T-helper 1 cell treated with Interleukin-12 subunit alpha and Interleukin-12 subunit beta and Interleukin-4 antibody, amounts not matched to agents 30 μg/mL and 1 μg/mL, for 36 hours (primary cell): ENCODE data around the gene ORM1.
A peak's percentile ranks its signal among the peaks of the same experiment; 100 is the strongest.
"Not testable (repeated sequence)": the region's sequence is repeated elsewhere in the genome, so short reads cannot be mapped to it uniquely, and the experiment has no call there.

Source experiments
- H3K27ac Mint-ChIP-seq: one replicate; pipeline ENCODE4 v1.8.0; 2021; ENCODE audit warnings: mild to moderate bottlenecking, mixed read lengths
- H3K27me3 Mint-ChIP-seq: one replicate; pipeline ENCODE4 v1.8.0; 2021; ENCODE audit warnings: low read depth, mixed read lengths
- H3K36me3 Mint-ChIP-seq: one replicate; pipeline ENCODE4 v1.8.0; 2021; ENCODE audit warnings: low read depth, mixed read lengths
- H3K4me1 Mint-ChIP-seq: one replicate; pipeline ENCODE4 v1.8.0; 2021; ENCODE audit warnings: low read depth, mixed read lengths
- H3K4me3 Mint-ChIP-seq: one replicate; pipeline ENCODE4 v1.8.0; 2021; ENCODE audit warnings: mild to moderate bottlenecking, moderate library complexity, mixed read lengths
- H3K9me3 Mint-ChIP-seq: one replicate; pipeline ENCODE4 v1.8.0; 2021; ENCODE audit warnings: mixed read lengths

ORM1 gene

DNA sequence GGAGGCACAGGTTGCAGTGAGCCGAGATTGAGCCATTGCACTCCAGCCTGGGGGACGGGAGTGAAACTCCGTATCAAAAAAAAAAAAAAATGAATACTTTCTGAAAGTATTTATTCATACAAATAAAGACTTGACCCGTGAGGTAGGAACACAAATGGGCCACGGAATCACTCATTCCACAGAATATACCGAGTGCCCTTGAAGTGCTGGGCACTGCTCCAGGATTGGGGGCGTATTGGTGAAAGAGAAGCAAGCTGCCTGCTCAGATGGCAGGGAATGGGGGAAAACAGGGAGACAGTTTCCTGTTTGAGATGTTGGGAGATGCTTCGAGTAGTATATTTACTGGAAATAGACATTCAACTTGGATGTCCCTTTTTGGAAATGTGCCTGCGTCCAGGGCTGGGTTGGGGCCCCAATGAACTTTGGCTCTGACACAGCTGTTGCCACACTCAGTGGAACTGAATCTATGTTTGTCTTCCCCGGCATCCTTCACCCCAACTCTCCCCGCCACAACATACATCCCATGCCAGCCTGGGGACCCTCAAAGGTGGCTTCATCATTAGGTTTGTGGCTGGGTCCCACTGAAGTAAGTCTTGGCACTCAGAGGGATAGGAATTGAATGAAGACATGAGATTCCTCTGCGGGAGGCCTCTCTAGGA lies 609 bp upstream of the ORM1 start:
- not testable (repeated sequence) for H3K9me3 Mint-ChIP-seq, H3K27me3 Mint-ChIP-seq, H3K27ac Mint-ChIP-seq, H3K4me3 Mint-ChIP-seq, H3K4me1 Mint-ChIP-seq, H3K36me3 Mint-ChIP-seq

DNA sequence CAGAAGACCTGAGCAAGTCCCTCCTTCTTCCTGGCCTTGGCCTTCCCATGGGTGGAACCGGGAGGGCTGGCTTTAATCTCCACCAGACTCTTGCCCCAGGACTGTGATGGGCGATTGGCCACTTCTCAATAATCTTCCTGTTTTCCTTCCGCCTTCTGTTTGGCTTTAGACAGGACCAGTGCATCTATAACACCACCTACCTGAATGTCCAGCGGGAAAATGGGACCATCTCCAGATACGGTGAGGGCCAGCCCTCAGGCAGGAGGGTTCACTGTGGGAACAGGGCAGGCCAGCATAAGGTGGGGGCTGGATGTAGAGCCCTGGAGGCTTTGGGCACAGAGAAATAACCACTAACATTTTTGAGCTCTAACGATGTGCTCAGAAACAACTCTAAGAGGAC lies 951 bp downstream of the ORM1 start:
- not testable (repeated sequence) for H3K4me1 Mint-ChIP-seq, H3K36me3 Mint-ChIP-seq, H3K27ac Mint-ChIP-seq, H3K9me3 Mint-ChIP-seq, H3K4me3 Mint-ChIP-seq, H3K27me3 Mint-ChIP-seq

DNA sequence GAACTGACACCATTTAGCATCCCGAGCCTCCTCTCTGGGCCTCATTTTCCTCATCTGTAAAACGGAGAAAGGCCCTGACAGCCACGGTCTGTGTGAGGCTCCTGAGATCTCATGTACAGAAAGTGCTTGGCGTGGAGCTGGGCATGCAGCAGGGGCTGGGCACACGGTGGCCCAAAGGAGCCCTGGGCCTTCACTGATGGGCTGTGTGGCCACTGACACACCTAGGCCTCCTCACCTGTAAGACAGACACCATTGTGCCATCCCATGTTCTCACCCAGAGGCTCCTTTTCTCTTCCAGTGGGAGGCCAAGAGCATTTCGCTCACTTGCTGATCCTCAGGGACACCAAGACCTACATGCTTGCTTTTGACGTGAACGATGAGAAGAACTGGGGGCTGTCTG lies 1.6 kb downstream of the ORM1 start:
- H3K27me3 Mint-ChIP-seq = no peaks in the 10 kb centered on the region
- H3K36me3 Mint-ChIP-seq = no peaks in the 10 kb centered on the region
- H3K4me1 Mint-ChIP-seq = no peaks in the 10 kb centered on the region
- no peak overlapping the region for H3K4me3 Mint-ChIP-seq
- H3K9me3 Mint-ChIP-seq = no peaks in the 10 kb centered on the region
- no peak overlapping the region for H3K27ac Mint-ChIP-seq

DNA sequence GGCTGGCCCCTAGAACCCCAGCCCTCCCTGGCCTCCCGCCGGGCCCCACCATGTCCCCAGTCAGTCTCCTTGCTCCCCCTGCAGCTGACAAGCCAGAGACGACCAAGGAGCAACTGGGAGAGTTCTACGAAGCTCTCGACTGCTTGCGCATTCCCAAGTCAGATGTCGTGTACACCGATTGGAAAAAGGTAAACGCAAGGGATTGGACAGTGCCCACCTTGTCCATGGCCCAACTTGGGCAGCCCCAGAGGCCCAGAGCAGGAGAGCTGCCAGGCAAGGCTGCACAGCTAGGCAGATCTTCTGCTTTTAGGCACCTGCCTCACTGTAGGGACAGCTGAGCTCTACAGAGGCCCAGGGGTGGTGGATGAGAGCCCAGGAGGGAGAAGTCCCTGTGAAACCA lies 2.1 kb downstream of the ORM1 start:
- H3K27me3 Mint-ChIP-seq, H3K36me3 Mint-ChIP-seq, H3K4me1 Mint-ChIP-seq, H3K9me3 Mint-ChIP-seq, H3K27ac Mint-ChIP-seq, H3K4me3 Mint-ChIP-seq: not testable (repeated sequence)

- H3K36me3 Mint-ChIP-seq, H3K27me3 Mint-ChIP-seq, H3K27ac Mint-ChIP-seq, H3K4me3 Mint-ChIP-seq, H3K9me3 Mint-ChIP-seq, H3K4me1 Mint-ChIP-seq: not testable (repeated sequence)
Observed at GRCh38 chr9:114325684-114326254, 2.9 kb downstream of the ORM1 start.

DNA sequence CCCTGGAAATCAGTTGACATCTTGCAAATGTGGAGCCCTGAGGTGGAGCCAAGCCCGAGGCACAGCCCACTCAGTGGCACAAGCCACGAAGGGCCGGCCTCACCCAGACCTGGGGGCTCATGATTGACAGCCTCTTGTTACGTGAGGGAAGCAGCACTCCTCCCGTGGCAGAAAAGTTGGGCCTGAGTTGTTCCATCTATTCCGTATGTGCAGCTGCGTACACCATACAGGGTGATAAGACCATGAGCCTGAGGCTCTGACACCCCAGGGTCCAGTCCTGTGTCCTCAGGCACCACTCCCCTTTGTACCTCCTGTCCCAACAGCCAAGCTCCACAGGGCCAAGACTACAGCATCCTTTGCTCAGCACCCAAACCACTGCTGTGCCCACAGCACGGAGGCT lies 4.9 kb downstream of the ORM1 start:
- peaks cover 3% of the 10 kb centered on the region for H3K4me1 Mint-ChIP-seq
- H3K9me3 Mint-ChIP-seq = no peaks in the 10 kb centered on the region
- H3K27ac Mint-ChIP-seq = no peak overlapping the region
- H3K4me3 Mint-ChIP-seq = no peak overlapping the region
- no peaks in the 10 kb centered on the region for H3K27me3 Mint-ChIP-seq
- no peaks in the 10 kb centered on the region for H3K36me3 Mint-ChIP-seq

- not testable (repeated sequence) for H3K4me1 Mint-ChIP-seq, H3K27me3 Mint-ChIP-seq, H3K9me3 Mint-ChIP-seq, H3K4me3 Mint-ChIP-seq, H3K27ac Mint-ChIP-seq, H3K36me3 Mint-ChIP-seq
Observed at GRCh38 chr9:114328357-114328820, 5.5 kb downstream of the ORM1 start.

GRCh38 chr9:114328937-114329624 lies 6.2 kb downstream of the ORM1 start:
- not testable (repeated sequence) for H3K4me1 Mint-ChIP-seq, H3K36me3 Mint-ChIP-seq, H3K4me3 Mint-ChIP-seq, H3K9me3 Mint-ChIP-seq, H3K27ac Mint-ChIP-seq, H3K27me3 Mint-ChIP-seq

DNA sequence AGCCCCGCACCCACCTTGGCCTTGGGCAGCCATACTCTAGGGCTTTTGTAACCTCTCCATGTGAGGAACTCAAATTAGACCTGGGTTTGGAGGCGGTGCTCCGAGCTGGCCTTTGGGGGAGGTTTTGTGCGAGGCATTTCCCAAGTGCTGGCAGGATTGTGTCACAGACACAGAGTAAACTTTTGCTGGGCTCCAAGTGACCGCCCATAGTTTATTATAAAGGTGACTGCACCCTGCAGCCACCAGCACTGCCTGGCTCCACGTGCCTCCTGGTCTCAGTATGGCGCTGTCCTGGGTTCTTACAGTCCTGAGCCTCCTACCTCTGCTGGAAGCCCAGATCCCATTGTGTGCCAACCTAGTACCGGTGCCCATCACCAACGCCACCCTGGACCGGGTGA lies 6.7 kb downstream of the ORM1 start, which contains the start of gene ORM2:
TSS of gene ORM2 (plus strand) at position 245 of the 398 bp plus-strand sequence. CDS start at position 281, 36 bp downstream.
- H3K4me3 Mint-ChIP-seq, H3K27me3 Mint-ChIP-seq, H3K27ac Mint-ChIP-seq, H3K9me3 Mint-ChIP-seq, H3K4me1 Mint-ChIP-seq, H3K36me3 Mint-ChIP-seq: not testable (repeated sequence)

- H3K4me3 Mint-ChIP-seq = no peak overlapping the region
- peaks cover 5% of the 10 kb centered on the region for H3K4me1 Mint-ChIP-seq
- H3K27ac Mint-ChIP-seq = no peak overlapping the region
- H3K36me3 Mint-ChIP-seq = peaks cover 9% of the 10 kb centered on the region
- peaks cover 5% of the 10 kb centered on the region for H3K9me3 Mint-ChIP-seq
- no peaks in the 10 kb centered on the region for H3K27me3 Mint-ChIP-seq
Observed at GRCh38 chr9:114330636-114331035, 7.7 kb downstream of the ORM1 start.

DNA sequence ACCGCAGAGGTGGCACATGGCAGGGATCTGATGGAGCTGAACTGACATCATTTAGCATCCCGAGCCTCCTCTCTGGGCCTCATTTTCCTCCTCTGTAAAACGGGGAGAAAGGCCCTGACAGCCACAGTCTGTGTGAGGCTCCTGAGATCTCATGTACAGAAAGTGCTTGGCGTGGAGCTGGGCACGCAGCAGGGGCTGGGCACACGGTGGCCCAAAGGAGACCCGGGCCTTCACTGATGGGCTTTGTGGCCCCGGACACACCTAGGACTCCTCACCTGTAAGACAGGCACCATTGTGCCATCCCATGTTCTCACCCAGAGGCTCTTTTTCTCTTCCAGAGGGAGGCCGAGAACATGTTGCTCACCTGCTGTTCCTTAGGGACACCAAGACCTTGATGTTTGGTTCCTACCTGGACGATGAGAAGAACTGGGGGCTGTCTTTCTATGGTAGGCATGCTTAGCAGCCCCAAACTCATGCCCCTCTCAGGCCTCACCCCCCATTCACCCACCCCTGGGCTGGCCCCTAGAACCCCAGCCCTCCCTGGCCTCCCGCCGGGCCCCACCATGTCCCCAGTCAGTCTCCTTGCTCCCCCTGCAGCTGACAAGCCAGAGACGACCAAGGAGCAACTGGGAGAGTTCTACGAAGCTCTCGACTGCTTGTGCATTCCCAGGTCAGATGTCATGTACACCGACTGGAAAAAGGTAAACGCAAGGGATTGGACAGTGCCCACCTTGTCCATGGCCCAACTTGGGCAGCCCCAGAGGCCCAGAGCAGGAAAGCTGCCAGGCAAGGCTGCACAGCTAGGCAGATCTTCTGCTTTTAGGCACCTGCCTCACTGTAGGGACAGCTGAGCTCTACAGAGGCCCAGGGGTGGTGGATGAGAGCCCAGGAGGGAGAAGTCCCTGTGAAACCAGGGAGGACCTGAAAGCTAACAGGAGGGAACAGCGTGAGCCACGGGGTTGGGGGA lies 8.6 kb downstream of the ORM1 start:
- H3K4me3 Mint-ChIP-seq, H3K9me3 Mint-ChIP-seq, H3K27ac Mint-ChIP-seq, H3K4me1 Mint-ChIP-seq, H3K27me3 Mint-ChIP-seq: not testable (repeated sequence)
- H3K36me3 Mint-ChIP-seq = peaks cover 18% of the 10 kb centered on the region

GRCh38 chr9:114332474-114333040 lies 9.7 kb downstream of the ORM1 start:
- Mint-ChIP-seq H3K27ac (peak overlapping the region; percentile 55), H3K36me3 (peaks cover 25% of the 10 kb centered on the region)
- not testable (repeated sequence) for H3K4me1 Mint-ChIP-seq, H3K9me3 Mint-ChIP-seq, H3K4me3 Mint-ChIP-seq, H3K27me3 Mint-ChIP-seq

- H3K4me1 Mint-ChIP-seq, H3K27me3 Mint-ChIP-seq, H3K27ac Mint-ChIP-seq, H3K4me3 Mint-ChIP-seq, H3K9me3 Mint-ChIP-seq: not testable (repeated sequence)
- H3K36me3 Mint-ChIP-seq = peaks cover 33% of the 10 kb centered on the region
Observed at GRCh38 chr9:114333718-114334117, 10.8 kb downstream of the ORM1 start.

DNA sequence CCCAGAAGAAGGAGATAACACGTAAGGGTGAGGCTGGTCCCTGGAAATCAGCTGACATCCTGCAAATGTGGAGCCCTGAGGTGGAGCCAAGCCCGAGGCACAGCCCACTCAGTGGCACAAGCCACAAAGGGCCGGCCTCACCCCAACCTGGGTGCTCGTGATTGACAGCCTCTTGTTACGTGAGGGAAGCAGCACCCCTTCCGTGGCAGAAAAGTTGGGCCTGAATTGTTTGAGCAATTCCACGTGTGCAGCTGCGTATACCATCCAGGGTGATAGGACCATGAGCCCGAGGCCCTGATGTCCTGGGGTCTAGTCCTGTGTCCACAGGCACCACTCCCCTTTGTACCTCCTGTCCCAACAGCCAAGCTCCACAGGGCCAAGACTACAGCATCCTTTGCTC lies 11.6 kb downstream of the ORM1 start:
- peaks cover 41% of the 10 kb centered on the region for H3K36me3 Mint-ChIP-seq
- peaks cover 5% of the 10 kb centered on the region for H3K9me3 Mint-ChIP-seq
- H3K27me3 Mint-ChIP-seq = no peaks in the 10 kb centered on the region
- no peak overlapping the region for H3K4me3 Mint-ChIP-seq
- peaks cover 13% of the 10 kb centered on the region for H3K4me1 Mint-ChIP-seq
- H3K27ac Mint-ChIP-seq = peak overlapping the region; percentile 38
